ENCODE results near the gene GRK7.
A peak's percentile ranks its signal among the peaks of the same experiment; 100 is the strongest.

GRK7 gene

GRCh38 chr3:141738891-141739363, 24.3 kb upstream of the GRK7 start:
- H3F3A ChIP-seq (ENCODE audit: insufficient read depth, low read length): no peaks in the 10 kb centered on the region
- H3K79me2 ChIP-seq (ENCODE audit: insufficient read depth, low read length): peaks cover 53% of the 10 kb centered on the region
- 0 out of 2 replicates have a peak overlapping the region, but pooled peaks have one; percentile 19 for H2AFZ ChIP-seq (ENCODE audit: low read length)
- no peaks in the 10 kb centered on the region for H3K9me3 ChIP-seq (ENCODE audit: low read length)
- H3K36me3 ChIP-seq (ENCODE audit: insufficient read depth, low read length): peaks cover 19% of the 10 kb centered on the region
- TF ChIP-seq CTCF (IDR thresholded peaks at IDR 0.05; ENCODE audit: low read length) (no peak), EZH2 (IDR thresholded peaks at IDR 0.05; ENCODE audit: borderline replicate concordance, low read length) (no peak)
- H3K9ac ChIP-seq (ENCODE audit: low read length): peak overlapping the region; percentile 79
- H4K20me1 ChIP-seq (ENCODE audit: insufficient read depth, low read length): no peaks in the 10 kb centered on the region
- H3K4me3 ChIP-seq (ENCODE audit: low read depth, low read length, poor library complexity, severe bottlenecking): peak overlapping the region; percentile 92
- peak overlapping the region; percentile 62 for H3K27ac ChIP-seq (ENCODE audit: low read depth, low read length, poor library complexity, severe bottlenecking)
- no peaks in the 10 kb centered on the region for H3K9me2 ChIP-seq (ENCODE audit: low read depth, low read length)
- H3K4me2 ChIP-seq (ENCODE audit: low read length): peak overlapping the region; percentile 81
- H3K4me1 ChIP-seq (ENCODE audit: insufficient read depth, low read length, severe bottlenecking): peaks cover 38% of the 10 kb centered on the region
- H3K27me3 ChIP-seq (ENCODE audit: insufficient read depth, low read length): no peaks in the 10 kb centered on the region

- Histone ChIP-seq H3K4me3 (ENCODE audit: low read depth, low read length, poor library complexity, severe bottlenecking) (peak overlapping the region; percentile 92), H3K9me3 (ENCODE audit: low read length) (no peaks in the 10 kb centered on the region), H3K9me2 (ENCODE audit: low read depth, low read length) (no peaks in the 10 kb centered on the region), H3K4me2 (ENCODE audit: low read length) (peak overlapping the region; percentile 81), H3K27ac (ENCODE audit: low read depth, low read length, poor library complexity, severe bottlenecking) (no peak overlapping the region), H3K9ac (ENCODE audit: low read length) (peak overlapping the region; percentile 79), H3K79me2 (ENCODE audit: insufficient read depth, low read length) (peaks cover 59% of the 10 kb centered on the region), H3K36me3 (ENCODE audit: insufficient read depth, low read length) (peaks cover 27% of the 10 kb centered on the region), H3K4me1 (ENCODE audit: insufficient read depth, low read length, severe bottlenecking) (peaks cover 38% of the 10 kb centered on the region), H4K20me1 (ENCODE audit: insufficient read depth, low read length) (no peaks in the 10 kb centered on the region), H3K27me3 (ENCODE audit: insufficient read depth, low read length) (no peaks in the 10 kb centered on the region), H3F3A (ENCODE audit: insufficient read depth, low read length) (no peaks in the 10 kb centered on the region), H2AFZ (ENCODE audit: low read length) (no peak overlapping the region)
- TF ChIP-seq EZH2 (IDR thresholded peaks at IDR 0.05; ENCODE audit: borderline replicate concordance, low read length) (no peak), CTCF (IDR thresholded peaks at IDR 0.05; ENCODE audit: low read length) (no peak)
Measured at GRCh38 chr3:141739731-141740130, 23.5 kb upstream of the GRK7 start.

- H3K9me3 ChIP-seq (ENCODE audit: low read length): no peaks in the 10 kb centered on the region
- H3F3A ChIP-seq (ENCODE audit: insufficient read depth, low read length): no peaks in the 10 kb centered on the region
- H3K36me3 ChIP-seq (ENCODE audit: insufficient read depth, low read length): peaks cover 33% of the 10 kb centered on the region
- H3K4me1 ChIP-seq (ENCODE audit: insufficient read depth, low read length, severe bottlenecking): peaks cover 38% of the 10 kb centered on the region
- TF ChIP-seq EZH2 (IDR thresholded peaks at IDR 0.05; ENCODE audit: borderline replicate concordance, low read length): no peak
- no peak for TF ChIP-seq CTCF (IDR thresholded peaks at IDR 0.05; ENCODE audit: low read length)
- no peaks in the 10 kb centered on the region for H3K27me3 ChIP-seq (ENCODE audit: insufficient read depth, low read length)
- H3K27ac ChIP-seq (ENCODE audit: low read depth, low read length, poor library complexity, severe bottlenecking): no peak overlapping the region
- peak overlapping the region; percentile 92 for H3K4me3 ChIP-seq (ENCODE audit: low read depth, low read length, poor library complexity, severe bottlenecking)
- H3K4me2 ChIP-seq (ENCODE audit: low read length): peak overlapping the region; percentile 81
- no peaks in the 10 kb centered on the region for H4K20me1 ChIP-seq (ENCODE audit: insufficient read depth, low read length)
- peak overlapping the region; percentile 6; the same call in 1 of the 2 replicates for H3K9ac ChIP-seq (ENCODE audit: low read length)
- no peaks in the 10 kb centered on the region for H3K9me2 ChIP-seq (ENCODE audit: low read depth, low read length)
- H2AFZ ChIP-seq (ENCODE audit: low read length): no peak overlapping the region
- H3K79me2 ChIP-seq (ENCODE audit: insufficient read depth, low read length): peaks cover 59% of the 10 kb centered on the region
Measured at GRCh38 chr3:141740349-141740748, 22.9 kb upstream of the GRK7 start.

Measured in OCI-LY1 (cell line).